ENCODE data around the gene SMIM24.

- TF ChIP-seq CTCF (IDR thresholded peaks at IDR 0.05; ENCODE audit: low read depth, low read length, poor library complexity, severe bottlenecking), result no peak
- no peak for TF ChIP-seq EZH2phosphoT487 (IDR thresholded peaks at IDR 0.05; ENCODE audit: borderline replicate concordance, low read length)
These were observed 15.6 kb downstream of the SMIM24 start for GRCh38 chr19:3464587-3465235.

Measured in DOHH2 (cell line).